ENCODE data around the gene TRIM44.

DNA sequence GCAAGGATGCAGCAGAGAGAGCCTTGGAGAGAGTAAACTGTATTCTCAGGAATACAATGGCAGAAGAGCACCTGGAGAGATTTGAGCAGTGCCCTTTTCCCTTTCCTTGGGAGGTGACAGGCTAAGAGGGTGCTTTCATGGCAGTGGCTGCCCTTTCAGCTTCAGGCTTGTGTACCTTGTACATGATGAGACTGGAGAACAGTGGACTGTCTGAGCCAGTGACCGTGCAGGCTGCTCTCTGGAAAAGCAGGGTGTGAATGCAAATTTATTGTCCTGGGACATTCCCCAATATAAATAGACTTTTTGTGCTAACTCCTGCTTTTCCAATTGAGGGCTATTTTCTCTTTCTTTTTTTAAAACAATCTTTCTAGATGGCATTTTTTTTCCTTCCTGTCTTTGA, 99.3 kb downstream of the TRIM44 start:
- TF ChIP-seq, protein P1, sequence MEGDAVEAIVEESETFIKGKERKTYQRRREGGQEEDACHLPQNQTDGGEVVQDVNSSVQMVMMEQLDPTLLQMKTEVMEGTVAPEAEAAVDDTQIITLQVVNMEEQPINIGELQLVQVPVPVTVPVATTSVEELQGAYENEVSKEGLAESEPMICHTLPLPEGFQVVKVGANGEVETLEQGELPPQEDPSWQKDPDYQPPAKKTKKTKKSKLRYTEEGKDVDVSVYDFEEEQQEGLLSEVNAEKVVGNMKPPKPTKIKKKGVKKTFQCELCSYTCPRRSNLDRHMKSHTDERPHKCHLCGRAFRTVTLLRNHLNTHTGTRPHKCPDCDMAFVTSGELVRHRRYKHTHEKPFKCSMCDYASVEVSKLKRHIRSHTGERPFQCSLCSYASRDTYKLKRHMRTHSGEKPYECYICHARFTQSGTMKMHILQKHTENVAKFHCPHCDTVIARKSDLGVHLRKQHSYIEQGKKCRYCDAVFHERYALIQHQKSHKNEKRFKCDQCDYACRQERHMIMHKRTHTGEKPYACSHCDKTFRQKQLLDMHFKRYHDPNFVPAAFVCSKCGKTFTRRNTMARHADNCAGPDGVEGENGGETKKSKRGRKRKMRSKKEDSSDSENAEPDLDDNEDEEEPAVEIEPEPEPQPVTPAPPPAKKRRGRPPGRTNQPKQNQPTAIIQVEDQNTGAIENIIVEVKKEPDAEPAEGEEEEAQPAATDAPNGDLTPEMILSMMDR (IDR thresholded peaks at IDR 0.05), result no peak
- TF ChIP-seq POLR2AphosphoS5 (IDR thresholded peaks at IDR 0.05) (no peak), POLR2A (IDR thresholded peaks at IDR 0.05) (no peak), EP300 (IDR thresholded peaks at IDR 0.05) (no peak)
